Measurements from ENCODE around the gene HNRNPLL.
"Not testable (repeated sequence)": the region's sequence is repeated elsewhere in the genome, so short reads cannot be mapped to it uniquely, and the experiment has no call there.

The HNRNPLL gene

DNA sequence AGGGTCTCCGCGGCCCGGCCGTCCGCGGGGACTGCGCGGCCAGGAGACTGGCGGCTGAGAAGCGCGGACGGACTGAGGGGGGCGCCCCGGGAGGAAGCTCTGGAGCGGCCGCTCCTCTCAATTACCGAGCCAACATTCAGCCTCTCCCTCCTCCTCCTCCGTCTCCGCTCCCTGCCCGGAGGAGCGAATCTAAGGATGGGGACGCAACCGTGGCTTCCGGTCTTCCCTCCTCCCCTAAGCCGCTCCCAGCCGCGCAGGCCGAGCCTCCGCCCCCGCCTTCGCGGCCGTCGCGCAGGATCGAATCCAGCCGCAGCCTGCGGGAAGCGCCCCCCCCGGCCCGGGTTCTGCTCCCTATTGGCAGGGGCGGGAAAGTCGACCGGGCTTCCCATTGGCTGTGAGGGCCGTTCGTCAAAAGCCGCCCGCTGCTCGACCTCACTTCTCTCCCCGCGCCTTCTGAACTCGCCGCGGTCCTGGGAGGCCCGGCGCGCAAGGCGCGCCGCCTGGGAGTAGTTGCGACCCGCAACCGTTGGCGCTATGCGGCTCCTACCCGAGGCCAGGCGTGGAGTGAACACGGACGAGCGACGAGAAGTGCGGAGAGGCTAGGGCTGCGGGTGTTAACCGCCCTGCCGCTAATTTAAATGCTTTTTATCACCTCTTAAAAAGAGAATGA is at the start of gene HNRNPLL:
Gene HNRNPLL (minus strand): TSS at position 197 of the 670 bp plus-strand sequence. CDS start 302 bp downstream, outside the sequence.
- intact Hi-C loops (cut with DNase I): loop anchor here (2.0 to 5.0 kb wide), 3 partner anchors 64 to 226 kb away; partner anchors contain the start of genes ATL2, GALM and SRSF7
- peak; percentile 96 to 99 (median 97) for DNase-seq

DNA sequence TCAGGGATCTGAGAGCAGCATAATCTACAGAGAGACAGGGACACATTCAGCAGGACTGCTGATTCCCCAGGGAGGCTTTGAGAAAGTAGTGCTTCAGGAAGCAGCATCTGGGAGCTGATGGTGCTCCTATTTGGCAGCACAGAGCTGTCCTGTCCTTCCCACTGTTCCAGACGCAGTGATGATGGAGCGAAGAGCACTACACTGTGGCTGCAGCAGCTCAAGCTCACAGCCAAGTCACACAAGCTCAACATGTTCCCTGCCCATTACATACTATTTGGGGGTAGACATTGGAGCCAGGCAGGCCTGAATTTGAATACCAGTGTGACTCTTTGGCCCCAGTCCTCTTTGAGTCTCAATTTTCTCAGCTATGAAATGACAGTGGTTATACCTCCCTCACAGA is 48.0 kb upstream of the HNRNPLL start:
- DNase-seq: no peak
- intact Hi-C loops (cut with DNase I): no loop called here

DNA sequence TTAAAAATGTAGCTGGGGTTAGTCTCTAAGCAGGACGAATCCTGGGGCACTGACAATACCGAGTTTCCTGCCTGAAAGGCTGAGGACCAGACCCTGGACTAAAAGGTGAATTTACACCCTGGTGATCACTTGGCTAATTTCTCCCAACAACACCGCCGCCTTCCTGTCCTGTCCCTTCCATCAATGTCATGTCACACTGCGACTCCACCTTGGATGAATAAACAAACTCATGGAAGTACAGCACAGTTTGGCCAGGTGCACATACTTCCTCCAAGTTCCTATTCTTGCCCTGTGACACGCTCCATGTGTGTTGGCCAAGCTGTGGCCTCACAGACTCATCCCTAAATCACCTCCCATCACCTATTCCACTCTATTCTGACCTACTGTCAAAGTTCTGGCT is 47.3 kb upstream of the HNRNPLL start:
- no peak for DNase-seq
- intact Hi-C loops (cut with DNase I): no loop called here

DNA sequence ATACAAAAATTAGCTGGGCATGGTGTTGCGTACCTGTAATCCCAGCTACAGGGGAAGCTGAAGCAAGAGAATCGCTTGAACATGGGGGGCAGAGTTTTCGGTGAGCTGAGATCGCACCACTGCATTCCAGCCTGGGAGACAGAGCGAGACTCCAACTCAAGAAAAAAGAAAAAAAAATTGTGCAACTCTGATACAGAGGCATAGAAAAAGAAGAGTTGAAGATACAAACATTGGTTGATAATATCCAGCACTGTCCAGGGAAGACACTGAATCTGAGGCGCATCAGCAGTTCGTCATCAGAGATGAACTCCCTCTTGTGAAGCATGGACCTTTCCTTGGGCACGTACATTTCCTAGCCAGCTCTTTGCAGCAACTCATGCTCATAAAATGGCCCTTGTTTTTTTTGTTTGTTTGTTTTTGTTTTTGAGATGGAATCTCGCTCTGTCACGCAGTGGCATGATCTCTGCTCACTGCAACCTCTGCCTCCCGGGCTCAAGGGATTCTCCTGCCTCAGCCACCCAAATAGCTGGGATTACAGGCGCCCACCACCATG is 46.5 kb upstream of the HNRNPLL start:
- intact Hi-C loops (cut with DNase I): no loop called here

DNA sequence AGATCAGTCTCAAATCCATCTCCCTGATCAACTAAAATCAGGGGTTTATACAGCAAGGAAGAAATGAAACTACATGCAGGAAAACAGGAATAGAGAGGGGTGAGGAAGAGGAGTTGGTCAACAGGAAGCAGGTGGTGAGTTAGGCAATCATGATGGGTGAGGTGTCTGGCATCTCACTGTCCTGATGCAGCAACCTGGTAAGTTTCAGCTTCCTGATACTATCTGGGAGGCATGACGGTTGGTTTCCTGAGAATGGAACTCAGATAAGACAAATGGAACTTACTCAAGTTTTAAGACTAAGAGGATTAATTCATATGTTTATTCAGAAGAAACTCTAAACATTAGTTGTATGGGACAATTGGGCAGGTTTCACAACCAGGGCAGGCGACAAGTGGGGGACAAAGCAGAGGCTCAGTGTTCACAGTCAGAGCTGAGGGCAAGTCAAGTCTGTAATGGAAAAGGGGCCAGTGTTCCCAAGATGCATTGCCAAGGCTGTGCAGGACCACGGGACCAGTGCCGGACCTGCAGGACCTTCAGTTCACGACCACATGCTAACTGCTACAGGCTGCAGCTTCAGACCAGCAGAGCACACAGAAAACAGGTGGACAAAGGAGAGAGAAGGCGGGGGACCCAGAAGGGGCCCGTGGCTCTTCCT is 45.5 kb upstream of the HNRNPLL start:
- intact Hi-C loops (cut with DNase I): no loop called here
- DNase-seq: no peak

More for the DNA sequence above, 46.5 kb upstream of the HNRNPLL start:
- no peak for DNase-seq

DNA sequence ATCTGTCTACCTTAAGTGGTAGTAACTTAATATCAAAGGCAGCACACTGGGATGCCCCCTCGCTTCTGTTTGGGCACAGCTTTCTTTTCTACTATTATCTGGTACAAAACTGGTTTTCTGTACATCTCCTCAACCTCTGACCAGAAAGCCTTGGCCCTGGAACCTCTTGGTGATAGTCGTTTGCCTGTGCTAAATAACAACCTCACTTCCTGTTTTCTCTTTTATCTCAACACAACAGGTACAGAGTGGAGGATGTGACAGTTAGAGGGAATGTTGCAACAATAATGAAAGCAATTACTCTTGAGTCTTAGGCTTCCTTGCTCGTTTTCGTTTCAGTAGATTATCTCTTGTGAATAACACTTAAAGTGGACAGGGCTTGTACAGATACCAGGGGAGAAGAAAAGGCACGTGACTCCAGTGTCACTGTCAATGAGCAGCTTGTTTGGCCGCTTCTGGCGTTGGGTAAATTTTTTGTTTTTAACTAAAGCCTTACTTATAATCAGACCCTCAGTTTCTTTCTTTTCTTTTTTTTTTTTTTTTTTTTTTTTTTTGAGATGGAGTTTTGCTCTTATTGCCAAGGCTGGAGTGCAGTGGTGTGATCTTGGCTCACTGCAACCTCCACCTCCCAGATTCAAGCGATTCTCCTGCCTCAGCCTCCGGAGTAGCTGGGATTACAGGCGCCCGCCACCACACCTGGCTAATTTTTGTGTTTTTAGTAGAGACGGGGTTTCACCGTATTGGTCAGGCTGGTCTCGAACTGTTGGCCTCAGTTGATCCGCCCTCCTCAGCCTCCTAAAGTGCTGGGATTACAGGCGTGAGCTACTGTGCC is 41.2 kb upstream of the HNRNPLL start:
- DNase-seq; intact Hi-C loops (cut with DNase I): not testable (repeated sequence)

DNA sequence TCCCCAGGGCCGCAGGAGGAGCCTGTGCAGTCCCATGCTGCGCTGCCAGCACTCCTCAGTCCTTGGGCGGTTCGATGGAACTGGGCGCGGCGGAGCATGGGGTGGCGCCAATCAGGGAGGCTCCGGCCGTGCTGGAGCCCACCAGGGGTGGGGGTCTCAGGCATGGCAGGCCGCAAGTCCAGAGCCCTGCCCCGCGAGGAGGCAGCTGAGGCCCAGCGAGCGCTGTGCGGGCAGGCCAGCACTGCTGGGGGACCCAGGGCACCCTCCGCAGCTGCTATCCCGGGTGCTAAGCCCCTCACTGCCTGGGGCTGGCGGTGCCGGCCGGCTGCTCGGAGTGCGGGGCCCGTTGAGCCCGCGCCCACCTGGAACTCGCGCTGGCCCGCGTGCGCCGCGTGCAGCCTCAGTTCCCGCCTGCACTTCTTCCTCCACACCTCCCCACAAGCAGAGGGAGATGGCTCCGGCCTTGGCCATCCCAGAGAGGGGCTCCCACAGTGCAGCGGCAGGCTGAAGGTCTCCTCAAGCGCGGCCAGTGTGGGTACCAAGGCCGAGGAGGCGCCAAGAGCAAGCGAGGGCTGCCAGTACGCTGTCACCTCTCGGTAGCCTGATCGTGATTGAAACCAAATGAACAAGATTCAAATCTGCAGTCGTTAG is 40.4 kb upstream of the HNRNPLL start:
- intact Hi-C loops (cut with DNase I): no loop called here
- DNase-seq: no peak

DNA sequence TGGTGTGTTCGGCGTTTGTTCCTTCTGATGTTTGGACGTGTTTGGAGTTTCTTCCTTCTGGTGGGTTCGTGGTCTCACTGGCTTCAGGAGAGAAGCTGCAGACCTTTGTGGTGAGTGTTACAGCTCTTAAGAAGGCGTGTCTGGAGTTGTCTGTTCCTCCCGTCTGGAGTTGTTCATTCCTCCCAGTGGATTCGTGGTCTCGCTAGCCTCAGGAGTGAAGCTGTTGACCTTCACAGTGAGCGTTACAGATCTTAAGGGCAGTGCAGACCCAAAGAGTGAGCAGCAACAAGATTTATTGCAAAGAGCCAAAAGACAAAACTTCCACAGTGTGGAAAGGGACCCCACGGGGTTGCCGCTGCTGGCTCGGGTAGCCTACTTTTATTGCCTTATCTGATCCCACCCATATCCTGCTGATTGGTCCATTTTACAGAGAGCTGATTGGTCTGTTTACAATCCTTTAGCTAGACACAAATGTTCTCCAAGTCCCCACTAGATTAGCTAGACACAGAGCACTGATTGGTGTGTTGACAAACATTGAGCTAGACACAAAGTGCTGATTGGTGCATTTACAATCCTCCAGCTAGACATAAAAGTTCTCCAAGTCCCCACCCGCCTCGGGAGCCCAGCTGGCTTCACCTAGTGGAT is 39.8 kb upstream of the HNRNPLL start:
- DNase-seq; intact Hi-C loops (cut with DNase I): not testable (repeated sequence)

DNA sequence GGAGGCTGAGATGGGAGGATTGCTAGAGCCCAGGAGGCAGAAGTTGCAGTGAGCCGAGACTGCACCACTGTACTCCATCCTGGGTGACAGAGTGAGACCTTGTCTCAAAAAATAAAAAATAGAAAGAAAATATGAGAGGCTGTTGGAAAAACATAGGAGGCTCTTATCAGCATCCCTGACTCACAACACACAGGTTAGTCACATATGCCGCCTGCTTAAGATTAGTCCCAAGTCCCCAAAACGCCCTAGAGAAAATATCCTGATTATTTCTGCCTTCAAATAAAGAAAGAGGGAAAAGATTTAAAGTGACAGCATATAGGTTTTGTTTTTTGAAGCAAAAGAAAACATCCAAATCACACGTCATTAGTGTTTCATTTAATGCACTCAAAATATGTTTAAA is 33.3 kb upstream of the HNRNPLL start:
- no peak for DNase-seq
- intact Hi-C loops (cut with DNase I): no loop called here

DNA sequence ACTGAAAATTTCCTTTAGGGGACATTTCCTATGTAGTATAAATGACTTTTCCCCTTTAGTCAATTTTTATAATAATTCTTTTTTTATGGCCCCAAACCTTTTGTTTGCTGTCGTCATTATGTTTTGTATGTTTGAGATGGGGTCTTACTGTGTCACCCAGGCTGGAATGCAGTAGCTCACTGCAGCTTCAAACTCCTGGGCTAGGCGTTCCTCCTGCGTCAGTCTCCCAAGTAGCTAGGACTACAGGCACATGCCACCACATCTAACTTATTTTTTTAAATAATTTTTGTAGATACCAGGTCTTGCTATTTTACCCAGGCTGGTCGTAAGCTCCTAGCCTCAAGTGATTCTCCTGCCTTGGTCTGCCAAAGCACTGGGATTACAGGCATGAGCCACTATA is 32.4 kb upstream of the HNRNPLL start:
- intact Hi-C loops (cut with DNase I): no loop called here
- DNase-seq: no peak

DNA sequence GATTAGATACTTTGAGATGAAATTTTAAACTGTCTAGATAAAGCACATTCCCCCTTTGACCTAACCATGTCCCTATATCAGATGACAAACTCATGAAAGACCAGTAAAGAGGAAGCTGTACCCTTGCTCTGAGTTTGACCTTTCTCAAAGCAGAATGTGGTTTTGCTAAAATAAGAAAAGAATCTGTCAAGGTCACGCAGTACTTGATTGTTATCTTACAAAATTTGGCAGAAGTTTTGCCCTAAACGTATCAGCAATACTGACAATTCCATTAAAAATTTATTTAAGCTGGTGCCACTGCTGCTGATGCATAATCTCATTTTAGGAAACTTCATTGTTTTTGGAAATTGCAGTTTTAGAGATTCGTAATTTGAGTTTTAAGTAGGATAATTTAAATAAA is 32.0 kb upstream of the HNRNPLL start:
- no peak for DNase-seq
- intact Hi-C loops (cut with DNase I): no loop called here

DNA sequence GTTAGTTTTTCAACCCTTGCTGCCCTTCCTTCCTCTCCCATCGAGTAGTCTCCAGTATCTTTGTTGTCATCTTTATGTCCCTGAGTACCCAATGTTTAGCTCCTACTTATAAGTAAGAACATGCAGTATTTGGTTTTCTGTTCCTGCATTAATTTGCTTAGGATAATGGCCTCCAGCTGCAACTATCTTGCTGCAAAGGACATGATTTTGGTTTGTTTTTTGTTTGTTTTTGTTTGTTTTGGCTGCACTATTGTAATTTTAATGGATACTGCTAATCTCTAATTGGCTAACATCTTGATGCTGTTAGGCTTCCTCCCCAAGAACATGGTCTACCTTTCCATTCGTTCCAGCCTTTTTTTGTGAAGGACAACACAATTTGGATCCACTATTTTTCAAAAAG is 31.2 kb upstream of the HNRNPLL start:
- DNase-seq: no peak
- intact Hi-C loops (cut with DNase I): no loop called here

DNA sequence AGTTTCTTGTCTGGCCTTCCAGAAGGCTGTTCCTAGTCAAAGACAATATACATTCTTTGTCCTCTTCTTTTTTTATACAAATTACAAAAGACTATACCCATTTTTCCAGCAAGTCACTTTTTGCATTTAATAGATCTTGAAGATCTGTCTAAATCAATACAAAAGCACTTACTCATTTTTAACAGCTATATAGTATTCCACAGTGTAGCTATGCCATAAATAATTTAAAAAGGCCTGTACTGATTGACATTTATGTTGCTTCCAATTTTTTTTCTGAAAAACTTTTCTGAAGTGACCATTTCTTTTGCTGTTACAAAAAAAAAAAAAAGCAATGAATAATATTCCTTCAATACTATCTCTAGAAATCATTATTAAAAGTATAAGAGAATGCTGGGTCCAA is 30.3 kb upstream of the HNRNPLL start:
- intact Hi-C loops (cut with DNase I): no loop called here
- DNase-seq: no peak

DNA sequence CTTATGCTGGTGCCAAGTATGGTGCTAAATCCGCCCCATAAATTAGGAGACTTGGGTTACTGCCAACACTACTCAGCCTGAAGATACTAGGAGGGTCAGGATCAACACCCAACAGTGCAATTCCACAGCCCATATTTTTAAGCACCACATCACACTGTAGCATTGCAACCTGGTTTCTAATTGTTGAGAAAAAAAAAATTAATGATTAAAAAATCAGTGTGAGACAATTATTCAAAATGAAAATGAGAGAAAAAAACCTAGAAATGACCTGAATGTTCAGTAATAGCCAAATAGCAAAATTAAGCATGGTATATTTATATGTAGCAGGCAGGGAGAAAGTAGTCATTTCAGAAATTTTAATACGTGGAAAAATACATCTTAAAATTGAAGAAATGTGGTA is 29.2 kb upstream of the HNRNPLL start:
- no peak for DNase-seq
- intact Hi-C loops (cut with DNase I): no loop called here

DNA sequence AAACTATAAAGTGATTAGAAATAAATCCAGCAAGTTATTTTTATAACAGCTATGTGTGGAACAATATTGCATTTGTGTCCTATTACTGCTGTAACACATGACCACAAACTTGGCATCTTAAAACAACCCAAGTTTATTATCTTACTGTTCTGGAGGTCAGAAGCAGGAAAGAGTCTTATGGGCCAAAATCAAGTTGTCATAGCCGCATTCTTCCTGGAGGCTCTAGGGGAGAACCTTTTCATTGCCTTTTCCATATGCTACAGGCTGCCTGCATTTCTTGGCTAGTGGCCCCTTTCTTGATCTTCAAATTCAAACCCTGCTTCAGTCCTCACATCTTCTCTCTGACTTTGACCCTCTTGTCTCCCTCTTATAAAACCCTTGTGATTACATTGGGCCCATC is 27.0 kb upstream of the HNRNPLL start:
- intact Hi-C loops (cut with DNase I): no loop called here

DNA sequence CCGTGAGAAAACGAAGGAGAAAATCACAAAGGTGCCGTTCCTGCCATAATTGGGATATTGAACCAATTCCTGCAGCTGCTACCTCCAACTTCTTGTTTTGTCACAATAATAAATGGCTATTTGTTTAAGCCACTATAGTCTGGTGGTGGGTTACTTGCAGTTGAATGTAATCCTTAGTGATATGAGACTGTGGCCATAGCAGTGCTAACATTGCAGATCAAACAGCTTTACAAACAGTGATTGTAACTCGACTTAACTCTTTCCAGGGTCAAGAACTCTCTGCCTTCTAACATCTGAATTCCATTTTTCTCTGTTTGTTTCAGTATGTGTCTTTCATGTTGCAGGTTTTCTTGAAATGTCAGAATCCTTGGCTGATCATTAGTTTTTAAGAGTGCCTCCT is 24.7 kb upstream of the HNRNPLL start:
- intact Hi-C loops (cut with DNase I): no loop called here
- no peak for DNase-seq

More for the DNA sequence above, 27.0 kb upstream of the HNRNPLL start:
- DNase-seq: no peak

DNA sequence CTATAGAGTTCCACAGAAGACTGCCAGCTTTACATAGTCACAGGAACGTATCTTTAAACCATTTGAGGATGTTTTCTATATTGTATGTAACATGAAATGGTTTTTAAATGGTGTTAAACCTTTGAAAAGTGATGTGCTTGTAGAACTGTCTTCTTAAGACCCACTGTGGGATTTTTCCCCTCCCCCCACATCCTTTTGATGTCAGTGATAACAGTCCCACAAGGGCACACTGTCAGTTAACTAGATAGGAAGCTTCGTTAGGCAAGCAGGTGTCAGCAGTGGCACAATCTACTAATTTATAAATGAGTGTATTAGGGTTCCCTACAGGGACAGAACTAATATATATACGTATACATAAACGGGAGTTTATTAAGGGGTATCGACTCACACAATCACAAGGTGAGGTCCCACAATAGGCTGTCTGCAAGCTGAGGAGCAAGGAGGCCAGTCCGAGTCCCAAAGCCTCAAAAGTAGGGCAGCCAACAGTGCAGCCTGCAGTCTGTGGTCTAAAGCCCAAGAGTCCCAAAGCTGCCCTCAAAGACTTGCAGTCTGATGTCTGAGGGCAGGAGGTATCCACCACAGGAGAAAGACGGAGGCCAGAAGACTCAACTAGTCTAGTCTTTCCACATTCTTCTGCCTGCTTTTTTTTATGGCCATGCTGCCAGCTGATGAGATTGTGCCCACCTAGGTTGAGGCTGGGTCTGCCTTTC is 23.8 kb upstream of the HNRNPLL start:
- intact Hi-C loops (cut with DNase I): no loop called here

DNA sequence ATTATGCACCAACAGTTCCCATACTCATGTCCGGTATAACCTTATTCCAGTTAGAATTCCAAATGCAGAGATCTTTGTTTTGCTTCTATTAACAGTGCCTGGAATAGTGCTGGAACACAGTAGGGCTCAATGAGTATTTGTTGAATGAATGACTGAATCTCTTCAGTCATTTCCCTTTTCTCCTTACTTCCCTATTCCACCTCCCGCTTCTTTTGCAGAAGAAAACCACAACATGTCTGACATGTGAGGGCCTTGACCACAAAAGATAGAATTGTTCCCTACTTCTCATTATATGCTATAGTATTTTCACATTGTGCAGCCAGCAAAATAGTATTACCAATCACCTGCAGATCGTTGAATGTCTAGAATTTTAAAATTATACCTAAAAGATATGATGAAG is 19.5 kb upstream of the HNRNPLL start:
- intact Hi-C loops (cut with DNase I): no loop called here
- DNase-seq: no peak

More for the DNA sequence above, 23.8 kb upstream of the HNRNPLL start:
- DNase-seq: no peak

DNA sequence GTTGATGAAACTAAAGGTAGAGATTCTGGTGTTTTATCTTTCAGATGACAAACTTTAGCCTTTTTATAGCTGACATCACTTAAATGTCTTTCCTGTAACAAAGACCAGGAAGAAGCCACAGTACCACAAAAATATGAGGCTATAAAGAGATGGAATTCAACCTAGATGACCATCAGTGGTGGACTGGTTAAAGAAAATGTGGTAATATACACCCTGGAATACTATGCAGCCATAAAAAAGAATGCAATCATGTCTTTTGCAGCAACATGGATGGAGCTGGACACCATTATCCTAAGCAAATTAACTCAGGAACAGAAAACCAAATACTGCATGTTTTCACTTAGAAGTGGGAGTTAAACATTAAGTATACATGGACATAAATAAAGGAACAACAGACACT is 18.3 kb upstream of the HNRNPLL start:
- intact Hi-C loops (cut with DNase I): no loop called here
- DNase-seq: no peak

Data from posterior cingulate gyrus (tissue), 11 donors.